Vagina (tissue), 2 donors: ENCODE data around the gene SLC35E4.

ENCODE experiments used
- POLR2A ChIP-seq, 2 donors: fragments of 450-650 bp; IDR thresholded peaks; one replicate each; pipeline ENCODE4 v1.6.1; 2017; ENCODE audit warnings: antibody characterized with exemption in 2 of 2, mild to moderate bottlenecking in 2 of 2, moderate library complexity in 2 of 2
- TF ChIP-seq, protein P1 (sequence below), 3 experiments: fragments of 450-650 bp in 2 of 3; fragments of 200-600 bp in 1 of 3; sonication (generic) in 1 of 3; IDR thresholded peaks; one replicate each; pipeline ENCODE4 v1.5.1; 2017 to 2019; ENCODE audit warnings: antibody characterized with exemption in 3 of 3, mild to moderate bottlenecking in 2 of 3, moderate library complexity in 2 of 3

DNA sequence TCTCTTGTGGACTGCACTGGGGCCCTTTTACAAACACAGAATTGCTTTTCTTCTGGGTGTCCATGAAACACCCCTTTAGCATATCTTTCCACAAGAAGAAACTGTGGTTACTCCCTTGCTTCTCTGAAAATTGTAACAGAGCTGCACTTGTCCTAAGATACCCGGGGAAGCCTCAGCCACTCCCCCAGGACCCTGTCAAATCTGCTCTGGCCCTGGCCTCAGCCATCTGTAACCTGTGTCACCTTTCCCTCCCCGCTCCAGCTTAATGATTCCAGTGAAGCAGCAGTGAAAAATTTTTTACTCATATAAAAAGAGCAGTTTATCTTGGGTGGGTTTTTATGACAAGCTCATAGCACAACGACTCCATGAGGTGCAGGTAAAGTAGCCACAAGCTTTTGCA lies 35.5 kb downstream of the SLC35E4 start:
- TF ChIP-seq, protein P1, sequence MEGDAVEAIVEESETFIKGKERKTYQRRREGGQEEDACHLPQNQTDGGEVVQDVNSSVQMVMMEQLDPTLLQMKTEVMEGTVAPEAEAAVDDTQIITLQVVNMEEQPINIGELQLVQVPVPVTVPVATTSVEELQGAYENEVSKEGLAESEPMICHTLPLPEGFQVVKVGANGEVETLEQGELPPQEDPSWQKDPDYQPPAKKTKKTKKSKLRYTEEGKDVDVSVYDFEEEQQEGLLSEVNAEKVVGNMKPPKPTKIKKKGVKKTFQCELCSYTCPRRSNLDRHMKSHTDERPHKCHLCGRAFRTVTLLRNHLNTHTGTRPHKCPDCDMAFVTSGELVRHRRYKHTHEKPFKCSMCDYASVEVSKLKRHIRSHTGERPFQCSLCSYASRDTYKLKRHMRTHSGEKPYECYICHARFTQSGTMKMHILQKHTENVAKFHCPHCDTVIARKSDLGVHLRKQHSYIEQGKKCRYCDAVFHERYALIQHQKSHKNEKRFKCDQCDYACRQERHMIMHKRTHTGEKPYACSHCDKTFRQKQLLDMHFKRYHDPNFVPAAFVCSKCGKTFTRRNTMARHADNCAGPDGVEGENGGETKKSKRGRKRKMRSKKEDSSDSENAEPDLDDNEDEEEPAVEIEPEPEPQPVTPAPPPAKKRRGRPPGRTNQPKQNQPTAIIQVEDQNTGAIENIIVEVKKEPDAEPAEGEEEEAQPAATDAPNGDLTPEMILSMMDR (IDR thresholded peaks at IDR 0.05): no peak
- no peak for TF ChIP-seq POLR2A (IDR thresholded peaks at IDR 0.05)
